Endodermal cell (in vitro differentiated cells): ENCODE results near the gene TMSB15C. TPM values are rescaled to one million over a fixed set of nuclear protein-coding genes. Genes with fewer than 3 reads are reported as not detected.
"Not testable (repeated sequence)": the region's sequence is repeated elsewhere in the genome, so short reads cannot be mapped to it uniquely, and the experiment has no call there.

ENCODE experiments used
- DNase-seq: peaks from one replicate; pipeline ENCODE4 v3.0.0-alpha.2; 2017
- H3K27ac ChIP-seq: 2 replicates; pipeline ENCODE4 v1.5.1; 2013; ENCODE audit warnings: mild to moderate bottlenecking, low read depth, low read length, moderate library complexity
- H3K27me3 ChIP-seq: 2 replicates; pipeline ENCODE4 v1.6.1; 2013; ENCODE audit warnings: mild to moderate bottlenecking, low read length, moderate library complexity; ENCODE audit not compliant: insufficient read depth, control insufficient read depth, poor library complexity, severe bottlenecking
- H3K36me3 ChIP-seq: 2 replicates; pipeline ENCODE4 v1.7.0; 2013; ENCODE audit warnings: mild to moderate bottlenecking, low read length, moderate library complexity; ENCODE audit not compliant: control insufficient read depth, insufficient read depth
- H3K4me1 ChIP-seq: one replicate; pipeline ENCODE4 v1.7.0; 2013; ENCODE audit warnings: low read length; ENCODE audit not compliant: control insufficient read depth, insufficient read depth
- H3K4me3 ChIP-seq: 2 replicates; pipeline ENCODE4 v1.5.1; 2013; ENCODE audit warnings: mild to moderate bottlenecking, low read length, moderate library complexity
- H3K9ac ChIP-seq: 2 replicates; pipeline ENCODE4 v1.6.1; 2013; ENCODE audit warnings: mild to moderate bottlenecking, low read length, moderate library complexity; ENCODE audit not compliant: poor library complexity, severe bottlenecking; ENCODE audit errors: extremely low read depth
- H3K9me3 ChIP-seq: 2 replicates; pipeline ENCODE4 v1.6.1; 2013; ENCODE audit warnings: mild to moderate bottlenecking, low read length, moderate library complexity; ENCODE audit not compliant: control insufficient read depth
- H3K27ac Mint-ChIP-seq: 2 replicates; pipeline ENCODE4 v1.8.0; 2020; ENCODE audit warnings: mixed read lengths
- H3K27me3 Mint-ChIP-seq: 2 replicates; pipeline ENCODE4 v1.8.0; 2021; ENCODE audit warnings: mild to moderate bottlenecking, mixed read lengths; ENCODE audit not compliant: insufficient read depth
- H3K36me3 Mint-ChIP-seq: 2 replicates; pipeline ENCODE4 v1.8.0; 2020; ENCODE audit warnings: low read depth, mixed read lengths
- H3K4me1 Mint-ChIP-seq: 2 replicates; pipeline ENCODE4 v1.8.0; 2020; ENCODE audit warnings: mixed read lengths
- H3K4me3 Mint-ChIP-seq: 2 replicates; pipeline ENCODE4 v1.8.0; 2020; ENCODE audit warnings: mild to moderate bottlenecking, moderate library complexity, mixed read lengths
- H3K9me3 Mint-ChIP-seq: 2 replicates; pipeline ENCODE4 v1.8.0; 2020; ENCODE audit warnings: mild to moderate bottlenecking, mixed read lengths
- WGBS, 2 experiments: methylation state at CpG; one replicate each; pipeline versions ENCODE4 v1.1.5 to v1.1.7; 2013; ENCODE audit warnings: missing lambda C conversion rate in 2 of 2, mixed read lengths in 1 of 2; ENCODE audit not compliant: insufficient coverage in 1 of 2, insufficient read length in 1 of 2; 5-methylcytosine and 5-hydroxymethylcytosine counted together
- total RNA-seq, 2 donors: library from RNA; stranded (reverse); fragmentation: NEBNext Ultra II Directional in 1 of 2; extraction: Animal tissue kit (Norgen Biotek cat#: 25700) in 1 of 2; gene quantifications; 2 replicates in 1 of 2; 3 replicates in 1 of 2; pipeline ENCODE4 v1.2.1, GENCODE V29; 2021
- TF ChIP-seq, protein P1 (sequence below): fragments of 200-600 bp; sonication (generic); conservative IDR thresholded peaks from 2 replicates; pipeline ENCODE4 v1.5.0; 2021; ENCODE audit warnings: antibody characterized with exemption, mild to moderate bottlenecking

TMSB15C gene
- total RNA-seq, 2 donors from 2014 or later, result 7.1 to 8.4 TPM

- H3K4me1 ChIP-seq, H3K9ac ChIP-seq, H3K9me3 ChIP-seq, H3K27ac Mint-ChIP-seq, DNase-seq, H3K4me3 ChIP-seq, H3K36me3 ChIP-seq, H3K4me1 Mint-ChIP-seq, H3K27ac ChIP-seq, H3K27me3 Mint-ChIP-seq, H3K36me3 Mint-ChIP-seq, H3K27me3 ChIP-seq, H3K9me3 Mint-ChIP-seq, H3K4me3 Mint-ChIP-seq: not testable (repeated sequence)
- no CpG with 5 or more reads among the region's 13 CpGs for WGBS, 2 experiments
Measured at GRCh38 chrX:104054956-104055355, 21.1 kb downstream of the TMSB15C start.

- DNase-seq, result no peak
- Histone ChIP-seq H3K4me3 (no peak overlapping the region), H3K27ac (no peak overlapping the region), H3K4me1 (no peaks in the 10 kb centered on the region), H3K27me3 (no peaks in the 10 kb centered on the region), H3K36me3 (no peaks in the 10 kb centered on the region), H3K9me3 (peaks cover 23% of the 10 kb centered on the region), H3K9ac (no peak overlapping the region)
- Mint-ChIP-seq H3K9me3 (peaks cover 74% of the 10 kb centered on the region), H3K27me3 (peaks cover 1% of the 10 kb centered on the region), H3K27ac (no peak overlapping the region), H3K4me3 (no peak overlapping the region), H3K4me1 (peaks cover 4% of the 10 kb centered on the region), H3K36me3 (no peaks in the 10 kb centered on the region)
- TF ChIP-seq, protein P1, sequence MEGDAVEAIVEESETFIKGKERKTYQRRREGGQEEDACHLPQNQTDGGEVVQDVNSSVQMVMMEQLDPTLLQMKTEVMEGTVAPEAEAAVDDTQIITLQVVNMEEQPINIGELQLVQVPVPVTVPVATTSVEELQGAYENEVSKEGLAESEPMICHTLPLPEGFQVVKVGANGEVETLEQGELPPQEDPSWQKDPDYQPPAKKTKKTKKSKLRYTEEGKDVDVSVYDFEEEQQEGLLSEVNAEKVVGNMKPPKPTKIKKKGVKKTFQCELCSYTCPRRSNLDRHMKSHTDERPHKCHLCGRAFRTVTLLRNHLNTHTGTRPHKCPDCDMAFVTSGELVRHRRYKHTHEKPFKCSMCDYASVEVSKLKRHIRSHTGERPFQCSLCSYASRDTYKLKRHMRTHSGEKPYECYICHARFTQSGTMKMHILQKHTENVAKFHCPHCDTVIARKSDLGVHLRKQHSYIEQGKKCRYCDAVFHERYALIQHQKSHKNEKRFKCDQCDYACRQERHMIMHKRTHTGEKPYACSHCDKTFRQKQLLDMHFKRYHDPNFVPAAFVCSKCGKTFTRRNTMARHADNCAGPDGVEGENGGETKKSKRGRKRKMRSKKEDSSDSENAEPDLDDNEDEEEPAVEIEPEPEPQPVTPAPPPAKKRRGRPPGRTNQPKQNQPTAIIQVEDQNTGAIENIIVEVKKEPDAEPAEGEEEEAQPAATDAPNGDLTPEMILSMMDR, result no peak
- 94 to 96% methylated on average over 8 to 13 of the region's 13 CpGs for WGBS, 2 experiments
Measured at GRCh38 chrX:104047171-104047570, 28.9 kb downstream of the TMSB15C start.

DNA sequence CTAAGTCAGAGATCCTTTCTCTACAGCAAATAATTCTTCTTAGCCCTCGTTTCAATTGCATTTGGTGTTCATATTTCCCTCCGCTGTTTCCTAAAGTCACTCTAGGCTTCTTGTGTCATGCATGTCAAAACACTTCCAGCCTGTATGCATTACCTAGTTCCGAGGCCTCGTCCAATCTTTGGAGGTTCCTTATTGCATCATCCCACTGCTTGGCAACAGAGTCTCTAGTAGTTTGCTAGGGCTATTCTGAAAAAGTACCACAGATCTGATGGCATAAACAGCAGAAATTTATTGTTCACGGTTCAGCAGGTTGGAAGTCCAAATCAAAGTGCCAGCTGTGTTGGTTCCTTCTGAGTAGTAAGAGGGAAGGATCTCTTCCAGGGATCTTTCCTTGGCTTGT, 30.4 kb downstream of the TMSB15C start:
- Mint-ChIP-seq H3K36me3 (no peaks in the 10 kb centered on the region), H3K4me1 (peaks cover 4% of the 10 kb centered on the region), H3K27ac (no peak overlapping the region), H3K9me3 (peaks cover 83% of the 10 kb centered on the region), H3K27me3 (peaks cover 2% of the 10 kb centered on the region), H3K4me3 (no peak overlapping the region)
- DNase-seq, result no peak
- no peaks in the 10 kb centered on the region for H3K4me1 ChIP-seq
- H3K9me3 ChIP-seq, result peaks cover 24% of the 10 kb centered on the region
- H3K27me3 ChIP-seq, result no peaks in the 10 kb centered on the region
- H3K4me3 ChIP-seq, result peak overlapping the region; percentile 40
- H3K9ac ChIP-seq, result no peak overlapping the region
- no peak overlapping the region for H3K27ac ChIP-seq
- 86 to 94% methylated on average over 3 to 5 of the region's 5 CpGs for WGBS, 2 experiments
- no peaks in the 10 kb centered on the region for H3K36me3 ChIP-seq
- TF ChIP-seq, protein P1, result no peak

GRCh38 chrX:104041003-104041402, 35.0 kb downstream of the TMSB15C start:
- DNase-seq, result no peak
- Histone ChIP-seq H3K4me1 (no peaks in the 10 kb centered on the region), H3K27ac (no peak overlapping the region), H3K36me3 (no peaks in the 10 kb centered on the region), H3K9me3 (peaks cover 24% of the 10 kb centered on the region), H3K9ac (no peak overlapping the region), H3K4me3 (no peak overlapping the region), H3K27me3 (no peaks in the 10 kb centered on the region)
- no peak overlapping the region for H3K4me3 Mint-ChIP-seq
- peaks cover 77% of the 10 kb centered on the region for H3K9me3 Mint-ChIP-seq
- WGBS, 2 experiments, result 92 to 100% methylated on average over 3 of the region's 4 CpGs
- TF ChIP-seq, protein P1, result no peak
- H3K36me3 Mint-ChIP-seq, result no peaks in the 10 kb centered on the region
- no peak overlapping the region for H3K27ac Mint-ChIP-seq
- no peaks in the 10 kb centered on the region for H3K4me1 Mint-ChIP-seq
- H3K27me3 Mint-ChIP-seq, result peaks cover 8% of the 10 kb centered on the region
